GM10248 (cell line): ENCODE results near the gene GRPEL2.

Source experiments
- CTCF ChIA-PET: fragments of 300-600 bp; sonication (Branson Sonifier 250); formaldehyde crosslinking; extraction: SDS; loops from one replicate; lab custom pipeline; 2021; ENCODE audit warnings: antibody characterized with exemption; lab: Yijun Ruan, JAX
- POLR2A ChIA-PET: fragments of 350-650 bp; sonication (Branson Sonifier 250); formaldehyde crosslinking; extraction: SDS; loops from one replicate; lab custom pipeline; 2020; ENCODE audit warnings: antibody characterized with exemption; lab: Yijun Ruan, JAX
- DNase-seq: peaks from one replicate; pipeline ENCODE4 v3.0.0; 2012; ENCODE audit errors: extremely low spot score
- TF ChIP-seq, protein P1 (sequence below): IDR thresholded peaks from 2 replicates; pipeline ENCODE4 v1.5.1; 2012; ENCODE audit warnings: mild to moderate bottlenecking, low read depth; ENCODE audit errors: extremely low read depth, missing control alignments, control extremely low read depth

GRPEL2 gene

DNA sequence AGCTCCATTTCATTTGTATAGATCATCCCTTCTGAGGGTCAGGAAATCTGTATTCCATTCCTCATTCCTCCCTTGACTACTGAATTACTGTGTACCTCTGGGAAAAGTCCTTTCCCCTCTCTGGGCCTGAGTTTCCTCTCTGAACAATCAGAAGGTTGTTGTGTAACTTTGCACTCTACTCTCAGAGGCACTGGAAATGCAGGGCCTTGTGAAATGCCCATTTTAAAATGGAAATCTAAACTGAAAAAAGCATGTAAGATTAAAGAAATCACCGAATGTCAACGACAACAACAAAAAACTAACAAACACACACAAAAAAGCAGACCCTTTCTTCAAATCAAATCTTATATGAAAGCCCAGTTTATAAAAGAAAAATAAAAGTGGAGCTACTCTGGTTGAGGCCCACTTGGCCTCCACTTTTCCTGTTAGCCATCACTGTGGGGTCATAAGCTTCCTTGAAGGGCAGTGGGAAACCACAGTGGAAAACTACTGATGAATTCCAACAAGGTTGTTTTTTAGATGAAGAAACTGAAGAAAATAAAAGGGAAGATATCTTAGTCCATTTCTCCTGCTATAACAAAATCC lies 21.6 kb upstream of the GRPEL2 start:
- ChIA-PET POLR2A (no interaction called here), CTCF (interaction anchor here (0.7 to 12.6 kb wide), 7 partner anchors 9 to 239 kb away, joined by 3 to 152 read pairs (median 3); no protein-coding TSS in a partner anchor)
- TF ChIP-seq, protein P1, sequence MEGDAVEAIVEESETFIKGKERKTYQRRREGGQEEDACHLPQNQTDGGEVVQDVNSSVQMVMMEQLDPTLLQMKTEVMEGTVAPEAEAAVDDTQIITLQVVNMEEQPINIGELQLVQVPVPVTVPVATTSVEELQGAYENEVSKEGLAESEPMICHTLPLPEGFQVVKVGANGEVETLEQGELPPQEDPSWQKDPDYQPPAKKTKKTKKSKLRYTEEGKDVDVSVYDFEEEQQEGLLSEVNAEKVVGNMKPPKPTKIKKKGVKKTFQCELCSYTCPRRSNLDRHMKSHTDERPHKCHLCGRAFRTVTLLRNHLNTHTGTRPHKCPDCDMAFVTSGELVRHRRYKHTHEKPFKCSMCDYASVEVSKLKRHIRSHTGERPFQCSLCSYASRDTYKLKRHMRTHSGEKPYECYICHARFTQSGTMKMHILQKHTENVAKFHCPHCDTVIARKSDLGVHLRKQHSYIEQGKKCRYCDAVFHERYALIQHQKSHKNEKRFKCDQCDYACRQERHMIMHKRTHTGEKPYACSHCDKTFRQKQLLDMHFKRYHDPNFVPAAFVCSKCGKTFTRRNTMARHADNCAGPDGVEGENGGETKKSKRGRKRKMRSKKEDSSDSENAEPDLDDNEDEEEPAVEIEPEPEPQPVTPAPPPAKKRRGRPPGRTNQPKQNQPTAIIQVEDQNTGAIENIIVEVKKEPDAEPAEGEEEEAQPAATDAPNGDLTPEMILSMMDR: no peak
- DNase-seq: no peak

DNA sequence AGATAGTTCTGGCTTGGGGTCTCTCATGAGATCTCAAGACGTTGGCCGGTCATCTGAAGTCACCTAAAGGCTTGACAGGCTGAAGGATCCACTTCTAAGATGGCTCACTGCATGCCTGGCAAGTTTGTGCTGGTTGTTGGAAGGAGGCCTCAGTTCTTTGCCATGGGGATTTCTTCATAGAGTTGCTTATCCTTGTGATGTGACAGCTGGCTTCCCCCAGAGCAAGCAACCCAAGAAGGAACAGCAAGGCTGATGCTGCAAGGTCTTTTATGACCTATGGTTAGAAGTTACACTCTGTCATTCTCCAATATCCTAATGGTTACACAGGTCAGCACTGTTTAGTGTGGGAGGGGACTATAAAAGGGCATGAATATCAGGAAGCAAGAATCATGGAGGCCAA lies 20.7 kb upstream of the GRPEL2 start:
- ChIA-PET POLR2A (no interaction called here), CTCF (interaction anchor here (0.9 to 12.6 kb wide), 5 partner anchors 16 to 110 kb away, joined by 3 to 152 read pairs (median 8); no protein-coding TSS in a partner anchor)
- TF ChIP-seq, protein P1: no peak

DNA sequence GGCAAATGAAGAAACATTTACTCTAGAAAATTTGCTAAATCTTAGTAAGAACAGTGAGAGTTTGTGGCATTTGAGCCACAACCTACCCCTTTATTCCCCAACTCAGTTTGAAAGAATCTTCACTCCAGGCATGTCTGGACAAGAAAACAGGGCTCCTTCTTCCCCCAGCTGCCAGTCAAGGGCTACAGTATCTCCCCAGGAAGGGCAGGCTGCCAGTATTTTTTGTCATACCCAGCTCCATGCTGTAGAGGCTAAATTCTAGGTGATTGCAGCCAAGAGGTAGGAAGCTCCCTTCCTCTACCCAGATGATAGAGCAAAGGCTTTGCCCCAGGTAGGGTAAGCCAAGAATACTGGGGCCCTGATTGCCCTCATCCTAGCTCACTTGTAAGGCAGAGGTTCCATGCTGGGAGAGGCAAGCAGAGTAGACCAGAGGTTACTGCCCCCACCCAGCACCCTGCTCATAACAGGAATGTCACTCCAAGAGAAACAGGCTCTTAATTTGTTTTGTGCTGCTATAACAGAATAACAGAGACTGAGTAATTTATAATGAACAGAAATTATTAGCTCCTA lies 20.0 kb upstream of the GRPEL2 start:
- DNase-seq: no peak
- POLR2A ChIA-PET: no interaction called here
- CTCF ChIA-PET: interaction anchor here (0.9 to 12.6 kb wide), 5 partner anchors 17 to 109 kb away, joined by 3 to 152 read pairs (median 8); no protein-coding TSS in a partner anchor
- TF ChIP-seq, protein P1: no peak

More for the DNA sequence above, 20.7 kb upstream of the GRPEL2 start:
- no peak for DNase-seq

DNA sequence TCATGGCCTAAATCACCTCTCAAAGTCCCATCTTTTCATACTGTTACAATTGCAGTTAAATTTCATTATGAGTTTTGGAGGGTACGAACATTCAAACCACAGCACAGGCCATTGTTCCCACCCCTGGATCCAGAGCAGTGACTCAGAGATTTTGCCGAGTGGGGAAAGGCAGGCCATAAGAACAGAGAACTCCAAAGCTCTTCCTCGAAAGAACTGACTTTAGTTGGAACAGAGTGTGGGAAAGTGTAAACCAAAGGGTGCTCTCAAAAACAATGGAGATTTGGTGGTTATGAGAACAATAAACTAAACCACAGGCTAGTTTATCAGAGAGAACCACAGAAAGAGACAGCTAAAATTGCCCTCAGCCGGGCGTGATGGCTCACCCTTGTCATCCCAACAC lies 19.4 kb upstream of the GRPEL2 start:
- no peak for DNase-seq
- TF ChIP-seq, protein P1: no peak
- ChIA-PET POLR2A (no interaction called here), CTCF (interaction anchor here (1.0 to 12.6 kb wide), 4 partner anchors 17 to 109 kb away, joined by 3 to 152 read pairs (median 9); no protein-coding TSS in a partner anchor)

DNA sequence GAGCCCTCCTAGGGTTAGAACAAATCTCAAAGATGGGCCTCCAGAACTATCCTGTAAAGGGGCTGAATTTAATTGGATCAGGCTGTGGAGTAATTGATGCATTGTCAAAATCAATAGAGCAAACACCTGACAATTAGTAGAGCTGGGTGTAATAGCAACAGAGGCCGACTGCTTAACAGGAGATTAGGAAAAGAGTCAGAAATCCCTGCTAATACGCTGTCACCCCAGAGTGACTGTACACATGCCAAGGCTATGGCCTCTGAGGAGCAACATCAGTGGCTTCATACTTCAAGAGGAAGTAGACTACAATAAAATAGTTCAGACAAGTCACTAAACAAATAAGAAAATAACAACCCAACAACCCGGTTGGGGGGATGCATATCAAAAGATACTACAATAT lies 18.7 kb upstream of the GRPEL2 start:
- CTCF ChIA-PET: interaction anchor here (0.8 to 12.6 kb wide), 4 partner anchors 10 to 108 kb away, joined by 3 to 152 read pairs (median 9); no protein-coding TSS in a partner anchor

DNA sequence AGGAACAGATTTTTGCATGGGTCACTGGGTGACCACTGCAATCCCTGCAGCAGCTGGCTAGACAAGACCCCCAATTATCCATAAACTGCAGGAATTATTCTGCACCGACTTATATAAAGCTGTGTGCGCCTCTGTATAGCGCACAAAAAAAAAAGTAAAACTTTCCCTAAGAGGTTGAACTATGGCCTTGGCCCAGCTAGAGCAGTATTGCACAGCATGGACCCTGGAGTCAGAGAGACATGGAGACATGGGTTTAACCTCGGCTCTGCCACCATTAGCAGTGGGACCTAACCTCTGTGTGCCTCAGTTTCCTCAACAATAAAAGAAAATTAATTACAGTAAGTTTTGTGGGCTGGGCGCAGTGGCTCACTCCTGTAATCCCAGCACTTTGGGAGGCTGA lies 17.1 kb upstream of the GRPEL2 start:
- ChIA-PET POLR2A (no interaction called here), CTCF (interaction anchor here (1.3 to 12.6 kb wide), 2 partner anchors 10 to 42 kb away, joined by 3 to 152 read pairs; no protein-coding TSS in a partner anchor)
- TF ChIP-seq, protein P1: no peak
- no peak for DNase-seq

More for the DNA sequence above, 18.7 kb upstream of the GRPEL2 start:
- TF ChIP-seq, protein P1: no peak
- no peak for DNase-seq
- POLR2A ChIA-PET: no interaction called here
